ENCODE results near the gene SLFNL1. TPM values are rescaled to one million over a fixed set of nuclear protein-coding genes. Genes with fewer than 3 reads are reported as not detected.
A peak's percentile ranks its signal among the peaks of the same experiment; 100 is the strongest.

Gene SLFNL1
- total and polyA plus RNA-seq, 2 experiments from 2014 or later: 0.14 to 0.29 TPM

DNA sequence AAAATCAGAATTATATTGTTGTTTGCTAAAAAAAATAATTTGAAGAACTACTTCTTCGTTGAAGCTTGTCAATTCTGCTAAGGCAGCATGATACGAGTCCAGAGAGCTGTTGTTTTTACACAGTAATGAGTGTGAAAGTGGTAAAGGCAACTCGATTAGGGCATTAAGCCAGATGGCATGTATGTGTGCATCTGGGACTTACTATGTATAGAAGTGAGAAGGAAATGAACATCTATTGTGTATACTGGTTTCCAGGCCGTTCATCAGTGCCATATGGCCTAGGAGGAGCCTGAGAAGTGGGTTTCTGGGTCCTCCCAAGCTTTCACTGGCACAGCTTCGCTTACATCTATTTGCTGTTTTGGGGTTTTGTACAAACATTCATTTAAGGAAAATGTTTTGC, 36.4 kb downstream of the SLFNL1 start:
- H3K9me3 Mint-ChIP-seq: no peaks in the 10 kb centered on the region
- H2AFZ ChIP-seq: no peak overlapping the region
- H3F3A ChIP-seq (replicated peaks; ENCODE audit: low read depth): 0 out of 2 replicates have a peak, but pooled peaks cover 7% of the 10 kb centered on the region
- no peak overlapping the region for H3K4me3 ChIP-seq
- no peak overlapping the region for H3K27ac Mint-ChIP-seq
- no peak for DNase-seq (ENCODE audit: low spot score)
- peaks cover 36% of the 10 kb centered on the region for H4K20me1 ChIP-seq (replicated peaks; ENCODE audit: insufficient read depth)
- no peaks in the 10 kb centered on the region for H3K9me2 ChIP-seq (ENCODE audit: insufficient read depth)
- TF ChIP-seq EZH2 (IDR thresholded peaks at IDR 0.05; ENCODE audit: low read depth, unreplicated experiment) (no peak), ZNF114 (CRISPR knock-in tag; IDR thresholded peaks at IDR 0.05) (no peak), POLR2AphosphoS5 (IDR thresholded peaks at IDR 0.05; ENCODE audit: low read depth) (no peak), CREB1 (CRISPR knock-in tag; IDR thresholded peaks at IDR 0.05; ENCODE audit: low read depth) (no peak), ZNF331 (CRISPR knock-in tag; IDR thresholded peaks at IDR 0.05; ENCODE audit: low read depth) (no peak), JUNB (IDR thresholded peaks at IDR 0.05; ENCODE audit: unreplicated experiment) (no peak), NANOG (IDR thresholded peaks at IDR 0.05; ENCODE audit: borderline replicate concordance) (no peak), STAT1 (IDR thresholded peaks at IDR 0.05; ENCODE audit: unreplicated experiment) (no peak), EZH2phosphoT487 (IDR thresholded peaks at IDR 0.05; ENCODE audit: unreplicated experiment) (no peak)
- TF ChIP-seq, protein P1, sequence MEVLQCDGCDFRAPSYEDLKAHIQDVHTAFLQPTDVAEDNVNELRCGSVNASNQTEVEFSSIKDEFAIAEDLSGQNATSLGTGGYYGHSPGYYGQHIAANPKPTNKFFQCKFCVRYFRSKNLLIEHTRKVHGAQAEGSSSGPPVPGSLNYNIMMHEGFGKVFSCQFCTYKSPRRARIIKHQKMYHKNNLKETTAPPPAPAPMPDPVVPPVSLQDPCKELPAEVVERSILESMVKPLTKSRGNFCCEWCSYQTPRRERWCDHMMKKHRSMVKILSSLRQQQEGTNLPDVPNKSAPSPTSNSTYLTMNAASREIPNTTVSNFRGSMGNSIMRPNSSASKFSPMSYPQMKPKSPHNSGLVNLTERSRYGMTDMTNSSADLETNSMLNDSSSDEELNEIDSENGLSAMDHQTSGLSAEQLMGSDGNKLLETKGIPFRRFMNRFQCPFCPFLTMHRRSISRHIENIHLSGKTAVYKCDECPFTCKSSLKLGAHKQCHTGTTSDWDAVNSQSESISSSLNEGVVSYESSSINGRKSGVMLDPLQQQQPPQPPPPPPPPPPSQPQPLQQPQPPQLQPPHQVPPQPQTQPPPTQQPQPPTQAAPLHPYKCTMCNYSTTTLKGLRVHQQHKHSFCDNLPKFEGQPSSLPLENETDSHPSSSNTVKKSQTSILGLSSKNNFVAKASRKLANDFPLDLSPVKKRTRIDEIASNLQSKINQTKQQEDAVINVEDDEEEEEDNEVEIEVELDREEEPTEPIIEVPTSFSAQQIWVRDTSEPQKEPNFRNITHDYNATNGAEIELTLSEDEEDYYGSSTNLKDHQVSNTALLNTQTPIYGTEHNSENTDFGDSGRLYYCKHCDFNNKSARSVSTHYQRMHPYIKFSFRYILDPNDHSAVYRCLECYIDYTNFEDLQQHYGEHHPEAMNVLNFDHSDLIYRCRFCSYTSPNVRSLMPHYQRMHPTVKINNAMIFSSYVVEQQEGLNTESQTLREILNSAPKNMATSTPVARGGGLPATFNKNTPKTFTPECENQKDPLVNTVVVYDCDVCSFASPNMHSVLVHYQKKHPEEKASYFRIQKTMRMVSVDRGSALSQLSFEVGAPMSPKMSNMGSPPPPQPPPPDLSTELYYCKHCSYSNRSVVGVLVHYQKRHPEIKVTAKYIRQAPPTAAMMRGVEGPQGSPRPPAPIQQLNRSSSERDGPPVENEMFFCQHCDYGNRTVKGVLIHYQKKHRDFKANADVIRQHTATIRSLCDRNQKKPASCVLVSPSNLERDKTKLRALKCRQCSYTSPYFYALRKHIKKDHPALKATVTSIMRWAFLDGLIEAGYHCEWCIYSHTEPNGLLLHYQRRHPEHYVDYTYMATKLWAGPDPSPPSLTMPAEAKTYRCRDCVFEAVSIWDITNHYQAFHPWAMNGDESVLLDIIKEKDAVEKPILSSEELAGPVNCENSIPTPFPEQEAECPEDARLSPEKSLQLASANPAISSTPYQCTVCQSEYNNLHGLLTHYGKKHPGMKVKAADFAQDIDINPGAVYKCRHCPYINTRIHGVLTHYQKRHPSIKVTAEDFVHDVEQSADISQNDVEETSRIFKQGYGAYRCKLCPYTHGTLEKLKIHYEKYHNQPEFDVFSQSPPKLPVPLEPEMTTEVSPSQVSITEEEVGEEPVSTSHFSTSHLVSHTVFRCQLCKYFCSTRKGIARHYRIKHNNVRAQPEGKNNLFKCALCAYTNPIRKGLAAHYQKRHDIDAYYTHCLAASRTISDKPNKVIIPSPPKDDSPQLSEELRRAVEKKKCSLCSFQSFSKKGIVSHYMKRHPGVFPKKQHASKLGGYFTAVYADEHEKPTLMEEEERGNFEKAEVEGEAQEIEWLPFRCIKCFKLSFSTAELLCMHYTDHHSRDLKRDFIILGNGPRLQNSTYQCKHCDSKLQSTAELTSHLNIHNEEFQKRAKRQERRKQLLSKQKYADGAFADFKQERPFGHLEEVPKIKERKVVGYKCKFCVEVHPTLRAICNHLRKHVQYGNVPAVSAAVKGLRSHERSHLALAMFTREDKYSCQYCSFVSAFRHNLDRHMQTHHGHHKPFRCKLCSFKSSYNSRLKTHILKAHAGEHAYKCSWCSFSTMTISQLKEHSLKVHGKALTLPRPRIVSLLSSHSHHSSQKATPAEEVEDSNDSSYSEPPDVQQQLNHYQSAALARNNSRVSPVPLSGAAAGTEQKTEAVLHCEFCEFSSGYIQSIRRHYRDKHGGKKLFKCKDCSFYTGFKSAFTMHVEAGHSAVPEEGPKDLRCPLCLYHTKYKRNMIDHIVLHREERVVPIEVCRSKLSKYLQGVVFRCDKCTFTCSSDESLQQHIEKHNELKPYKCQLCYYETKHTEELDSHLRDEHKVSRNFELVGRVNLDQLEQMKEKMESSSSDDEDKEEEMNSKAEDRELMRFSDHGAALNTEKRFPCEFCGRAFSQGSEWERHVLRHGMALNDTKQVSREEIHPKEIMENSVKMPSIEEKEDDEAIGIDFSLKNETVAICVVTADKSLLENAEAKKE (CRISPR knock-in tag; IDR thresholded peaks at IDR 0.05): no peak
- TF ChIP-seq, protein P2, sequence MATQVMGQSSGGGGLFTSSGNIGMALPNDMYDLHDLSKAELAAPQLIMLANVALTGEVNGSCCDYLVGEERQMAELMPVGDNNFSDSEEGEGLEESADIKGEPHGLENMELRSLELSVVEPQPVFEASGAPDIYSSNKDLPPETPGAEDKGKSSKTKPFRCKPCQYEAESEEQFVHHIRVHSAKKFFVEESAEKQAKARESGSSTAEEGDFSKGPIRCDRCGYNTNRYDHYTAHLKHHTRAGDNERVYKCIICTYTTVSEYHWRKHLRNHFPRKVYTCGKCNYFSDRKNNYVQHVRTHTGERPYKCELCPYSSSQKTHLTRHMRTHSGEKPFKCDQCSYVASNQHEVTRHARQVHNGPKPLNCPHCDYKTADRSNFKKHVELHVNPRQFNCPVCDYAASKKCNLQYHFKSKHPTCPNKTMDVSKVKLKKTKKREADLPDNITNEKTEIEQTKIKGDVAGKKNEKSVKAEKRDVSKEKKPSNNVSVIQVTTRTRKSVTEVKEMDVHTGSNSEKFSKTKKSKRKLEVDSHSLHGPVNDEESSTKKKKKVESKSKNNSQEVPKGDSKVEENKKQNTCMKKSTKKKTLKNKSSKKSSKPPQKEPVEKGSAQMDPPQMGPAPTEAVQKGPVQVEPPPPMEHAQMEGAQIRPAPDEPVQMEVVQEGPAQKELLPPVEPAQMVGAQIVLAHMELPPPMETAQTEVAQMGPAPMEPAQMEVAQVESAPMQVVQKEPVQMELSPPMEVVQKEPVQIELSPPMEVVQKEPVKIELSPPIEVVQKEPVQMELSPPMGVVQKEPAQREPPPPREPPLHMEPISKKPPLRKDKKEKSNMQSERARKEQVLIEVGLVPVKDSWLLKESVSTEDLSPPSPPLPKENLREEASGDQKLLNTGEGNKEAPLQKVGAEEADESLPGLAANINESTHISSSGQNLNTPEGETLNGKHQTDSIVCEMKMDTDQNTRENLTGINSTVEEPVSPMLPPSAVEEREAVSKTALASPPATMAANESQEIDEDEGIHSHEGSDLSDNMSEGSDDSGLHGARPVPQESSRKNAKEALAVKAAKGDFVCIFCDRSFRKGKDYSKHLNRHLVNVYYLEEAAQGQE (IDR thresholded peaks at IDR 0.05; ENCODE audit: unreplicated experiment): no peak
- TF ChIP-seq, protein P3, sequence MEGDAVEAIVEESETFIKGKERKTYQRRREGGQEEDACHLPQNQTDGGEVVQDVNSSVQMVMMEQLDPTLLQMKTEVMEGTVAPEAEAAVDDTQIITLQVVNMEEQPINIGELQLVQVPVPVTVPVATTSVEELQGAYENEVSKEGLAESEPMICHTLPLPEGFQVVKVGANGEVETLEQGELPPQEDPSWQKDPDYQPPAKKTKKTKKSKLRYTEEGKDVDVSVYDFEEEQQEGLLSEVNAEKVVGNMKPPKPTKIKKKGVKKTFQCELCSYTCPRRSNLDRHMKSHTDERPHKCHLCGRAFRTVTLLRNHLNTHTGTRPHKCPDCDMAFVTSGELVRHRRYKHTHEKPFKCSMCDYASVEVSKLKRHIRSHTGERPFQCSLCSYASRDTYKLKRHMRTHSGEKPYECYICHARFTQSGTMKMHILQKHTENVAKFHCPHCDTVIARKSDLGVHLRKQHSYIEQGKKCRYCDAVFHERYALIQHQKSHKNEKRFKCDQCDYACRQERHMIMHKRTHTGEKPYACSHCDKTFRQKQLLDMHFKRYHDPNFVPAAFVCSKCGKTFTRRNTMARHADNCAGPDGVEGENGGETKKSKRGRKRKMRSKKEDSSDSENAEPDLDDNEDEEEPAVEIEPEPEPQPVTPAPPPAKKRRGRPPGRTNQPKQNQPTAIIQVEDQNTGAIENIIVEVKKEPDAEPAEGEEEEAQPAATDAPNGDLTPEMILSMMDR (conservative IDR thresholded peaks at IDR 0.05; ENCODE audit: low read depth in 2 of 2): no peak
- TF ChIP-seq, protein P4, sequence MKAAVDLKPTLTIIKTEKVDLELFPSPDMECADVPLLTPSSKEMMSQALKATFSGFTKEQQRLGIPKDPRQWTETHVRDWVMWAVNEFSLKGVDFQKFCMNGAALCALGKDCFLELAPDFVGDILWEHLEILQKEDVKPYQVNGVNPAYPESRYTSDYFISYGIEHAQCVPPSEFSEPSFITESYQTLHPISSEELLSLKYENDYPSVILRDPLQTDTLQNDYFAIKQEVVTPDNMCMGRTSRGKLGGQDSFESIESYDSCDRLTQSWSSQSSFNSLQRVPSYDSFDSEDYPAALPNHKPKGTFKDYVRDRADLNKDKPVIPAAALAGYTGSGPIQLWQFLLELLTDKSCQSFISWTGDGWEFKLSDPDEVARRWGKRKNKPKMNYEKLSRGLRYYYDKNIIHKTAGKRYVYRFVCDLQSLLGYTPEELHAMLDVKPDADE (IDR thresholded peaks at IDR 0.05): no peak
- H3K79me2 ChIP-seq (replicated peaks; ENCODE audit: insufficient read depth): peaks cover 60% of the 10 kb centered on the region
- H3K4me1 Mint-ChIP-seq: peaks cover 18% of the 10 kb centered on the region
- H3K27ac ChIP-seq (ENCODE audit: low read depth): 0 out of 2 replicates have a peak overlapping the region, but pooled peaks have one; percentile 32
- peaks cover 80% of the 10 kb centered on the region for H3K36me3 Mint-ChIP-seq (ENCODE audit: low read depth)
- H3K27me3 Mint-ChIP-seq (ENCODE audit: insufficient read depth, low read depth, poor library complexity): peaks cover 6% of the 10 kb centered on the region
- H3K4me1 ChIP-seq (ENCODE audit: insufficient read depth): peaks cover 19% of the 10 kb centered on the region
- H3K36me3 ChIP-seq (ENCODE audit: insufficient read depth): peaks cover 63% of the 10 kb centered on the region
- H3K4me2 ChIP-seq: no peak overlapping the region
- no peaks in the 10 kb centered on the region for H3K27me3 ChIP-seq (ENCODE audit: insufficient read depth)
- no peak overlapping the region for H3K4me3 Mint-ChIP-seq
- no peak for ATAC-seq

Measured in GM23338 (cell line).